Ecto neural progenitor cell (in vitro differentiated cells): ENCODE results near the gene SLC33A1.
"Not testable (repeated sequence)": the region's sequence is repeated elsewhere in the genome, so short reads cannot be mapped to it uniquely, and the experiment has no call there.

Experiments
- DNase-seq: peaks from one replicate; pipeline ENCODE4 v3.0.0-alpha.2; 2018; ENCODE audit warnings: low spot score

The SLC33A1 gene

GRCh38 chr3:155854141-155854940, at the start of gene SLC33A1:
Gene SLC33A1, minus strand, starts transcription at chr3:155854427. Its CDS starts 430 bp downstream, at chr3:155853997.
- peak; percentile 100 for DNase-seq

DNA sequence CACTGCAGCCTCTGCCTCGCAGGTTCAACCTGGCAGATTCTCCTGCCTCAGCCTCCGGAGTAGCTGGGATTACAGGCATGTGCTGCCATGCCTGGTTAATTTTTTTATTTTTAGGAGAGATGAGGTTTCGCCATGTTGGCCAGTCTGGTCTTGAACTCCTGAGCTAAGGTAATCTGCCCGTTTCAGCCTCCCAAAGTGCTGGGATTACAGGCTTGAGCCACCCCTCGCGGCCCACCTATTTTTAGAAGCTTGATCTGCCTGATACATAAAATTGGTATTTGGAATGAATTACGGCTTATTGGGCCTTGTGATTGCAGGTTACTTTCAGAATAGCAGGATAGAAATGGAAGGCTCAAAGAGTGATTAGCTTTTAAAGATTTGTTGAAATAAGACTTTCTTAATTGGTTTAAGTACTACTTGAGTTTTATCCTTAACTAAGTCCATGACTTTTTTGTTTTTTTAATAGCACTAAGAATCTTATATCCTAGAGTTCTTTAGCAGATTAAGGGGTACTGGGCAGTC, 41.2 kb upstream of the SLC33A1 start:
- DNase-seq, result no peak

- DNase-seq, result no peak
Observed at GRCh38 chr3:155891321-155891720, 37.1 kb upstream of the SLC33A1 start.

DNA sequence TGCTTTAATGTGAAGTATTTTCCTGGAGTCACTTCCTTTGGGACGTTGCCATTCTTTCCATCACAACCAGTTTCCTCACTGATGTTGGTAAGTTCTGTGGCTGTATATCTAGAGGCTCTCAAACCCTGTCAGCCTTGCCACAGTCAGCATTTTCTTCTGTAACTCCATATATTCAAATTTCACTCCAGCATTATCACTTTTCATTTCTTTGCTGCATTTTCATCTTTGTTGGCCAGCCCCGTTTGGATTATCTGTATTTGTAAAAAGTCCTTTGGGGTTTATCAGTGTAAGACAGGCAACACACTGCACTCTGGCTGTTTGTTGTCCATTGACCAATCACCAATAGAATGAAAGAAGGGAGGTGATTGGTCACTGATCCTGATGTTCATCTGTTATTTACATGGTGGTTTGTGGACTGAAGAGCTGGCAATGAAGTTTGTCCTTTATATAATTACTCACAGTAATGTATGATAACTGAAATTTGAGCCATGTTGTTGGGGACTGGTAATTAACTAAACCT, 36.5 kb upstream of the SLC33A1 start:
- no peak for DNase-seq

DNA sequence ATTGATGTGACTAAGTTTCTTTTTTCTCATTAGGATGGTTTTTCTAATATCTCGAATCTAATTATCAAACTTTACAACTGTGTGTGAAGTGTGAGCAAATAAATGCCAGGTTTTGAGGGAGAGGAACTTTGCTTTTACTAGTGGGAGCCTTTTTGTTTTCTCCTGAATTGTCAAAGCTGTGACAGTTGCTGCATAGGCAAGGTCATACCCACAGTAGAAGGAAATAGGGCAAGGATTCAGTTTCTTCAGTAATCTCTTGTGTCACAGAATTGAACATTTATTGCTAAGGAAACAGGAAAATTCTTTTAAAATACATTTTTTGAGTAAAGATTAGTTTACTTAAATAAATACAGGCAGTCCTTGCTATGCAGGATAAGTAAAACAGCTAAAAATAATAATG, 35.7 kb upstream of the SLC33A1 start:
- no peak for DNase-seq

GRCh38 chr3:155889212-155889611, 35.0 kb upstream of the SLC33A1 start:
- DNase-seq, result no peak

DNA sequence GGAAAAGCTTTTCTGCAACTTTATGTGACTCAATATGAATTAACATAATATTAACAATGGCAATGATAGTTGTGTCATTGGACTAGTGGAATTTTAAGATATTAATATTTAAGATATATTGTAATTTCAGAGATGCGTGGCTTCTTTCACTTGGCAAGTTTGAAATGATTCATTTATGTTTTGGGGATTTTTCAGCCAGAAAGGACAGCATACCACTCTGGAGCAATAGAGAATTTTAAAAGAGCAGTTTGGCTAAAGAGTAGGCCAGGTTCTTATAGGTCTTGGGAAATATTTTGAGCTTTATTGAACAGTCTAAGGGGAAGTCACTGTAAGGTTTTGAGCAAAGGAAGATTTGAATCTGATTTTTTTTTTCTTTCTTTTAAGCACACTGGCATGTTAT, 32.7 kb upstream of the SLC33A1 start:
- no peak for DNase-seq

DNA sequence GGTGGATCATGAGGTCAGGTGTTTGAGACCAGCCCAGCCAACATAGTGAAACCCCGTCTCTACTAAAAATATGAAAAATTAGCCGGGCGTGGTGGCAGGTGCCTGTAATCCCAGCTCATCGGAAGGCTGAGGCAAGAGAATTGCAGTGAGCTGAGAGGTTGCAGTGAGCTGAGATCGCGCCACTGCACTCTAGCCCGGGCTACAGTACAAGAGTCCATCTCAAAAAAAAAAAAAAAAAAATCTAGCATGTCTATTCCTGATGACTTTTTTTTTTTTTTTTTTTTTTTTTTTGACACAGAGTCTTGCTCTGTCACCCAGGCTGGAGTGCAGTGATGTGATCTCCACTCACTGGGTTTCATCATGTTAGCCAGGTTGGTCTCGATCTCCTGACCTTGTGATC, 32.1 kb upstream of the SLC33A1 start:
- DNase-seq, result not testable (repeated sequence)

GRCh38 chr3:155885292-155885691, 31.1 kb upstream of the SLC33A1 start:
- no peak for DNase-seq

- DNase-seq, result no peak
Observed at GRCh38 chr3:155884292-155884691, 30.1 kb upstream of the SLC33A1 start.

GRCh38 chr3:155880286-155880685, 26.1 kb upstream of the SLC33A1 start:
- no peak for DNase-seq

DNA sequence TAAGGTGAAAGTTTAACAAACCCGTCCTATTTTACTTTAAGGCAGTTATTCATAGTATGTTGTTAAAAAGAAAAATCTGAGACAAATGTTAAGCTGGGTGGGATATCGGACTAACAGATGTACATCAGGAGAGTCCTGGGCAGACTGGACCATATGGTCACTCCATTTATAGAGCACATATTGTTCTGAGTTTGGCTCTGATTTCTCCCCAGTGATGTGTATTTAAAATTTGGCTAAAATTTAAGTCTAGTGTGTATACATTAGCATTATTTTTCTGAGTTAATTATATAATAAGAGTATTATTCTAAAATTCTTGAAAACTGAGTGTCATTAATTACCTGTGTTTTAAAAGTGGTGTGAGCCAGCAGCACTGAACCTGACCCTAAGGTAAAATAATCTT, 22.3 kb upstream of the SLC33A1 start:
- DNase-seq, result no peak

- no peak for DNase-seq
Observed at GRCh38 chr3:155876037-155876436, 21.8 kb upstream of the SLC33A1 start.

- DNase-seq, result no peak
Observed at GRCh38 chr3:155872904-155873646, 18.8 kb upstream of the SLC33A1 start.

GRCh38 chr3:155871746-155872158, 17.5 kb upstream of the SLC33A1 start:
- DNase-seq, result no peak

- DNase-seq, result peak; percentile 80
Observed at GRCh38 chr3:155870945-155871745, 16.9 kb upstream of the SLC33A1 start.

DNA sequence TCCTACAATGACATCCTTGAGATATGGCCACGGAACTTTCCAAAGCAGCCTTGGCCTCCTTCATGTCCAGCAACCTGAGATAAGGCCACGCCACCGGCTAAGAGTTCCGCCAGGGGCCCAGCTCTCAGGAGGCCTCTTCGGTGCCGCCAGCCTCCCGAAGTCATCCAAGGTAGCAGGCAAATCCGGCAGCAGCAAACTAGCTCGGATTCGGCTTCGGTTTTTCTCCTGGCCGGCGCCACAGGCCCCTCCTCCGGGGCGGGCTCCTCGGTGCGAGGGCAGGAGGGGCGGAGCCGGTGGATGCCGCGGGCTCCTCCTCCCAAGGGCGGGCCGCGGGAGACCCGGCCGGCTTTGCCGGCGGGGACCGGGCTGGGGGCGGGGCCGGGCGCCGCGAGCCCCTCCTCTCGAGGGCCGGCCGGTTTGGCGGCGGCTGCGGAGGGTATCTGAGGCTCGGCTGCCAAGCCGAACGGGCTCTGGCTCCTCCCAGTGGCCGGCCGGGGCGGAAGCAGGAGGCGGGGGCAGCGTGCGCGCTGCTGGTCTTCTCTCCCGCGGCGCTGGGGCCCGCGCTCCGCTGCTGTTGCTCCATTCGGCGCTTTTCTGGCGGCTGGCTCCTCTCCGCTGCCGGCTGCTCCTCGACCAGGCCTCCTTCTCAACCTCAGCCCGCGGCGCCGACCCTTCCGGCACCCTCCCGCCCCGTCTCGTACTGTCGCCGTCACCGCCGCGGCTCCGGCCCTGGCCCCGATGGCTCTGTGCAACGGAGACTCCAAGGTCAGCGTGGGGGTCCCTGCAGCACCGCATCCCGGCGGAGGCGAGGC, 16.1 kb upstream of the SLC33A1 start, which contains the start of gene GMPS:
GMPS (plus strand) TSS at position 518 of the 812 bp plus-strand sequence; CDS start at position 739, 221 bp downstream.
- DNase-seq, result peak; percentile 98

GRCh38 chr3:155869691-155870090, 15.5 kb upstream of the SLC33A1 start:
- DNase-seq, result no peak

GRCh38 chr3:155863072-155863784, 9.0 kb upstream of the SLC33A1 start:
- no peak for DNase-seq

- not testable (repeated sequence) for DNase-seq
Observed at GRCh38 chr3:155862290-155862982, 8.2 kb upstream of the SLC33A1 start.
